Heart left ventricle (tissue), 13 donors: ENCODE data around the gene EFCAB10.

Source experiments
- CTCF ChIP-seq, 12 donors: fragments of 200-600 bp; sonication (generic) in 4 of 12; IDR thresholded peaks; one replicate each; pipeline versions ENCODE4 v1.5.0 to v1.8.0; 2018 to 2022; ENCODE audit warnings: antibody characterized with exemption in 12 of 12, mild to moderate bottlenecking in 5 of 12
- POLR2A ChIP-seq, 2 donors: fragments of 450-650 bp; IDR thresholded peaks; one replicate each; pipeline ENCODE4 v1.6.1; 2017; ENCODE audit warnings: antibody characterized with exemption in 2 of 2, mild to moderate bottlenecking in 2 of 2, moderate library complexity in 2 of 2
- donor health status: ischemic (EF 13 %, LVEDD 7.1; RV severe dilation, severe dysfunction).
- donor health status: DM: no; HTN: yes; CAD: no.
- donor health status: DM: no; HTN: no; CAD: no.
- donor health status: ischemic (EF 25% LVEDD 6.9; RV normal size, moderate dysfunction).
- donor health status: ischemic (EF 25% LVEDD 5.7; RV mildly dilated, moderate dysfunction).
- donor health status: ischemic (EF 35%, LVEDD 5.7; RV mildly dilated, moderate dysfunction).
- donor health status: nonischemic (EF 11% LVEDD 7.7; RV severe dilation, severe dysfunction).
- donor health status: DM: yes; HTN: yes; CAD: no.
- donor health status: PGD.
- donor health status: ischemic (EF 29% LVEDD 5.4; RV normal size, mild dysfunction).
- donor health status: nonischemic (EF 23%, LVEDD 6.1; RV moderate dilation, normal function).

DNA sequence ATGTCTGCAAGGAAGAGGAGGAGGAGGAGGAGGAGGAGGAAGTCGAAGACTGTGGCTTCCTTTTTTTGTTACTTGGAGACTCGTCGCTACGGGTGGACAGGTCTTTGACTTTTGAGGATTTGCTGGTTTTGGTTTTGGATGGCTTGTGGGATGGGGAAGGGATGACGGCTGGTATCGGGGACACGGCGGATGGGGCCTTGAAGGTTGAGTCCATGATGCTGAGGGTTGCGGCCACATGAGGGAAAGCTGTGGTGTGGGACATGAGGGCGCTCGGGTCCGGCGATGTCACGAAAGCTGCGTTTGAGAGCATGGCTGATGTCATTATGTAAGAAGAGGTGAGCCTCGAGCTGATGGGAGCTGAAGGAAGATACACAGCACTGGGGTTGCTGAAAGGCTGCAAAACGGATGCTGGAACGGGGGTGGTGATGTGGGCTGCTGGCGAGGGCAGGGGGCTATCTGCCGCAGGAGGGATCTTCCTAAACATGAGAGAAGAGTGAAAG lies 33.1 kb upstream of the EFCAB10 start:
- TF ChIP-seq CTCF (IDR thresholded peaks at IDR 0.05) (no peak), POLR2A (IDR thresholded peaks at IDR 0.05) (no peak)
